HEK293T (cell line): ENCODE data around the gene LRRC45.

Experiments used
- ARNT ChIP-seq: fragments of 450-650 bp; IDR thresholded peaks from 2 replicates; pipeline ENCODE4 v1.6.1; 2017; ENCODE audit warnings: mild to moderate bottlenecking
- BHLHE40 ChIP-seq: fragments of 450-650 bp; IDR thresholded peaks from 2 replicates; pipeline ENCODE4 v1.6.1; 2016; ENCODE audit warnings: mild to moderate bottlenecking, moderate library complexity, borderline replicate concordance
- ELF4 ChIP-seq: fragments of 450-650 bp; IDR thresholded peaks from 2 replicates; pipeline ENCODE4 v1.6.1; 2017; ENCODE audit warnings: antibody characterized with exemption
- FOXK2 ChIP-seq: fragments of 450-650 bp; IDR thresholded peaks from 2 replicates; pipeline ENCODE4 v1.6.1; 2016; ENCODE audit warnings: mild to moderate bottlenecking
- FOXM1 ChIP-seq: fragments of 450-650 bp; IDR thresholded peaks from 2 replicates; pipeline ENCODE4 v1.6.1; 2017; ENCODE audit warnings: mild to moderate bottlenecking, borderline replicate concordance
- HDGF ChIP-seq: fragments of 450-650 bp; IDR thresholded peaks from 2 replicates; pipeline ENCODE4 v1.6.1; 2017; ENCODE audit warnings: antibody characterized with exemption, borderline replicate concordance
- L3MBTL2 ChIP-seq: fragments of 450-650 bp; conservative IDR thresholded peaks from 2 replicates; pipeline ENCODE4 v1.6.1; 2016; ENCODE audit warnings: mild to moderate bottlenecking
- NFRKB ChIP-seq: fragments of 450-650 bp; IDR thresholded peaks from 2 replicates; pipeline ENCODE4 v1.6.1; 2016; ENCODE audit warnings: mild to moderate bottlenecking, moderate library complexity
- PKNOX1 ChIP-seq: fragments of 450-650 bp; IDR thresholded peaks from 2 replicates; pipeline ENCODE4 v1.6.1; 2016
- SP1 ChIP-seq: fragments of 450-650 bp; IDR thresholded peaks from 2 replicates; pipeline ENCODE4 v1.6.1; 2017

- no peak for TF ChIP-seq NFRKB
- no peak for TF ChIP-seq FOXK2
- no peak for TF ChIP-seq SP1
- no peak for TF ChIP-seq FOXM1
- TF ChIP-seq PKNOX1, result no peak
- no peak for TF ChIP-seq HDGF
- no peak for TF ChIP-seq ELF4
- no peak for TF ChIP-seq BHLHE40
- TF ChIP-seq ARNT, result no peak
- no peak for TF ChIP-seq L3MBTL2
These were observed 49.7 kb upstream of the LRRC45 start for GRCh38 chr17:81973432-81973831.
